ENCODE results near the gene MEGF6.

MEGF6 gene

DNA sequence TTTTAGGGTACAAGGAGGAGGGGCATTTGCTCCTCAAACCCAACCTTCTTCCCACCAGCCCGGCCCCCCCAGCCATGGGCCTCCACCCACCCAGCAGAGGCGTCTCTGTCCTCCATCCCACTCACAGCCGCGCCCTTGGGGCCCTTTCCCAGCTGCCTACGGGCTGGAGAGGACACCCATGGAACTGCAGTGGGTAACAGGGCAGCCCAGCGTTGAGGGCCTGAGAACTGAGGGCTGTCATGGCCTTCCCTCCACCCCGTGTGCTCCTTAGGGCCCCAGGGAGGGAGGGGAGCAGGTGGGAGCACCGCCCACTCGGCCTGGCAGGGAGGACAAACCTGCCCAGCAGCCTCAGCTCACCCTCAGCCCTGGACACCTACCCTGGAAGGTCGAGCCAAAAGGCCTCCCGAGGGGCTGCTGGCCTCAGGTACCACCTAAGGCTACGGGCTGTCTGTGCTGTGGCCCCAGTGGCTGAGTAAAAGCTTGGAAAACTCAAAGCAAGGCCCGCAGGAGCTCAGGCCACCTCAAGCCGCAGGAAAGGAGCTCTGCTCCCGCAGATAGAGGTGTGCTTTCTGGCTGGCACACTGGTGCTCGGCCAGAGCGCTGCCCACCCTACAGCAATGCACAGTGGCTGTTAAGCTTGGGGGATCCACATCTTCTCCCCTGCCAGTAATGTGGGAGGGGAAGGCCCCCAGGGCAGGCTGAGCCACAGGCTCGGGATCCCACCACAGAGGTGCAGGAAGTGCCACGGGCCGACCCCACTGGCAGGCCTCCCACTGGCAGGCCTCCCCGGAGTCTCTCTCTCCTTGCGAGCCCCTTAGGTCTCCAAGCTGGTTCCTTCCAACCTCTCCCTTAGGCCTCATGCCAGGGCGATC, 159.1 kb downstream of the MEGF6 start:
- H3K27ac ChIP-seq, result no peak overlapping the region
- intact Hi-C loops (cut with DNase I; ENCODE audit: low total_unique reads), result loop anchor here (2.0 to 10.0 kb wide), 3 partner anchors 33 to 273 kb away; no protein-coding TSS in a partner anchor
- no peaks in the 10 kb centered on the region for H3K36me3 ChIP-seq
- H3K4me3 ChIP-seq, result no peak overlapping the region
- peaks cover 0 to 52% of the 10 kb centered on the region in 2 donors for H3K27me3 ChIP-seq
- DNase-seq, result no peak
- TF ChIP-seq, protein P1, sequence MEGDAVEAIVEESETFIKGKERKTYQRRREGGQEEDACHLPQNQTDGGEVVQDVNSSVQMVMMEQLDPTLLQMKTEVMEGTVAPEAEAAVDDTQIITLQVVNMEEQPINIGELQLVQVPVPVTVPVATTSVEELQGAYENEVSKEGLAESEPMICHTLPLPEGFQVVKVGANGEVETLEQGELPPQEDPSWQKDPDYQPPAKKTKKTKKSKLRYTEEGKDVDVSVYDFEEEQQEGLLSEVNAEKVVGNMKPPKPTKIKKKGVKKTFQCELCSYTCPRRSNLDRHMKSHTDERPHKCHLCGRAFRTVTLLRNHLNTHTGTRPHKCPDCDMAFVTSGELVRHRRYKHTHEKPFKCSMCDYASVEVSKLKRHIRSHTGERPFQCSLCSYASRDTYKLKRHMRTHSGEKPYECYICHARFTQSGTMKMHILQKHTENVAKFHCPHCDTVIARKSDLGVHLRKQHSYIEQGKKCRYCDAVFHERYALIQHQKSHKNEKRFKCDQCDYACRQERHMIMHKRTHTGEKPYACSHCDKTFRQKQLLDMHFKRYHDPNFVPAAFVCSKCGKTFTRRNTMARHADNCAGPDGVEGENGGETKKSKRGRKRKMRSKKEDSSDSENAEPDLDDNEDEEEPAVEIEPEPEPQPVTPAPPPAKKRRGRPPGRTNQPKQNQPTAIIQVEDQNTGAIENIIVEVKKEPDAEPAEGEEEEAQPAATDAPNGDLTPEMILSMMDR (IDR thresholded peaks at IDR 0.05), result no peak
- H3K4me1 ChIP-seq, result peaks cover 0 to 21% (median 17%) of the 10 kb centered on the region in 4 donors
- H3K9me3 ChIP-seq, result no peaks in the 10 kb centered on the region

DNA sequence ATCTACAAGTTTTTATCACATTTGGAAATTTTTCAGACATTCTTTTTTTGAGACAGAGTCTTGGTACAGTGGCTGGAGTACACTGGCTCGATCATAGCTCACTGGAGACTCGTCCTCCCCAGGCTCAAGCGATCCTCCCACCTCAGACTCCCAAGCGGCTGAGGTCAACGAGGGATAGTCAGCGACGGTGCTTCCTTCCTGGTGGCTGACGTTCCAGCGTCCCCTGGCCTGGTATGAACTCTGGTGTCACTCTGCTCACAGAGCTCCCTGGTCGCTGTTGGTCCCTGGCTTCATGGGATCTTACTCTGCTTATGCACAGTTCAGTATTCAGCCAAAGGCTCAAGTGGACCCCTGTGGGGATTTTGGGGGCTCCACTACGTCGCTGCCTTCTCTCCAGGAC, 160.3 kb downstream of the MEGF6 start:
- TF ChIP-seq, protein P1 (IDR thresholded peaks at IDR 0.05), result no peak
- Histone ChIP-seq H3K36me3 (no peaks in the 10 kb centered on the region), H3K9me3 (peaks cover 0 to 4% (median 0%) of the 10 kb centered on the region in 3 donors), H3K27me3 (peaks cover 0 to 50% of the 10 kb centered on the region in 2 donors), H3K27ac (no peak overlapping the region), H3K4me1 (peaks cover 0 to 21% (median 17%) of the 10 kb centered on the region in 4 donors), H3K4me3 (no peak overlapping the region)
- intact Hi-C loops (cut with DNase I; ENCODE audit: low total_unique reads), result loop anchor here (5.0 to 10.0 kb wide), 2 partner anchors 166 to 274 kb away; no protein-coding TSS in a partner anchor
- DNase-seq, result no peak

DNA sequence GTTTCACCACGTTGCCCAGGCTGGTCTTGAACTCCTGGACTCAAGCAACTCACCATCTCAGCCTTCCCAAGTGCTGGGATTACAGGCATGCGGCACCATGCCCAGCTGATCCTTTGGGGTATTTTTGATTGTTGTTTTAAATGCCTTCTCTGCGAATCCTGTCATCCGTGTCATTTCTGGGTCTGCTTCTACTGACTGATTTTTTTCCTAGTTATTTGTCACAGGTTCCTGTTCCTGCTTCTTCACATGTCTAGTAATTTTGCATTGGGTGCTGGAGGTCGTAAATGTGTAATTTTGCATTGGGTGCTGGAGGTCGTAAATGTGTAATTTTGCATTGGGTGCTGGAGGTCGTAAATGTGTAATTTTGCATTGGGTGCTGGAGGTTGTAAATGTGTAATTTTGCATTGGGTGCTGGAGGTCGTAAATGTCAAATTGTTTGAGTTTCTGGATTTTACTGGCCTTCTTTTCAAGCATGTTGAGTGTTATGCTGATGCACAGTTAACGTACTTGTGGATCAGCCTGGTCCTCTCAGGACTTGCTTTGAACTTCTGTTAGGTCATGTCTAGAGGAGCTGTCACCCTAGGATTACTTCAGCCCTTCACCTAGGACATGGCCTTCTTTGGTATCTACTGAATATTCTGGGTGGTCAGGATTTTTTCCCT, 161.0 kb downstream of the MEGF6 start:
- TF ChIP-seq, protein P1 (IDR thresholded peaks at IDR 0.05), result no peak
- Histone ChIP-seq H3K27ac (no peak overlapping the region), H3K4me1 (peaks cover 0 to 21% (median 17%) of the 10 kb centered on the region in 4 donors), H3K36me3 (no peaks in the 10 kb centered on the region), H3K27me3 (peaks cover 0 to 43% of the 10 kb centered on the region in 2 donors), H3K4me3 (no peak overlapping the region), H3K9me3 (peaks cover 0 to 9% (median 3%) of the 10 kb centered on the region in 3 donors)
- DNase-seq, result no peak
- intact Hi-C loops (cut with DNase I; ENCODE audit: low total_unique reads), result loop anchor here (5.0 to 10.0 kb wide), 2 partner anchors 167 to 274 kb away; no protein-coding TSS in a partner anchor

DNA sequence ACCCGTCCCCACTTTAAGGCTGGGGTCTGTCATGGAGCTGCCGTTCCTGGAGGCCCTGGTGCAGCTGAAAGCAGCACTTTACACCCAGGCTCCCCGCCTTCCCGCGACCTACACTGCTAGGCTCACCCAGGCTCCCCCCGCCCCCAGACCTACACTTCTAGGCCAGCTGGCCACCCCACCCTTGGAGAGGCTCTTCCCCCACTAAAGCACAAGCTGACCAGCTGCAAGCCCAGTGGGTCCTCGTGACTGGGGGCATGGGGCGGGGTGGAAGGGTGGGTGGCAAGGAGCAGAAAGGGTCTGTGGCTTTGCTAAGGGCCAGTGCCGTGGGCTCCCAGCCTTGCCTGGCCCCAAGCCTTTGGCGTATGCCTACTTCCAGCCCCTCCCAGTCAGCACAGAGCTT, 166.6 kb downstream of the MEGF6 start:
- H3K4me3 ChIP-seq, result no peak overlapping the region
- H3K27me3 ChIP-seq, result peaks cover 0 to 13% of the 10 kb centered on the region in 2 donors
- intact Hi-C loops (cut with DNase I; ENCODE audit: low total_unique reads), result no loop called here
- H3K4me1 ChIP-seq, result no peaks in the 10 kb centered on the region
- peaks cover 0 to 9% (median 4%) of the 10 kb centered on the region in 3 donors for H3K9me3 ChIP-seq
- H3K36me3 ChIP-seq, result no peaks in the 10 kb centered on the region
- no peak overlapping the region for H3K27ac ChIP-seq
- DNase-seq, result no peak
- TF ChIP-seq, protein P1 (IDR thresholded peaks at IDR 0.05), result no peak

DNA sequence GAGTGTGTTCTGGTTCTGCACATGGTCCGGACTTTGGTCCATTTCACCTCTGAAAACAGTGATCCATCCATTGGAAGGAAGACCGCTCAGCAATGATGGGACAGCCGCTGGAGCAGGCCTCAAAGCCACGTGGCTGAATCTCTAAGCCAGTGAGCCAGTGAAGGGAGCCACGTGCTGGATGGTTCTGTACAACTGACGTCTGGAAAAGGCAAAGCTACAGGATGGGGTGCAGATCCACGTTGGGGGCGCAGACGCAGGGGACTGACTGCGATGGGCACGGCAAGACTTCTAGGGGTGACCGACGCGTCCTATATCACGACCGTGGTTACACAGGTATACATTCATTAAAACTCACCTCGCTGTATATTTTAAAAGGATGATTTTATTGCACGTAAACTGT, 167.0 kb downstream of the MEGF6 start:
- TF ChIP-seq, protein P1 (IDR thresholded peaks at IDR 0.05), result no peak
- peaks cover 0 to 13% of the 10 kb centered on the region in 2 donors for H3K27me3 ChIP-seq
- peaks cover 0 to 9% (median 4%) of the 10 kb centered on the region in 3 donors for H3K9me3 ChIP-seq
- no peaks in the 10 kb centered on the region for H3K36me3 ChIP-seq
- H3K4me1 ChIP-seq, result no peaks in the 10 kb centered on the region
- intact Hi-C loops (cut with DNase I; ENCODE audit: low total_unique reads), result no loop called here
- H3K4me3 ChIP-seq, result no peak overlapping the region
- DNase-seq, result no peak
- no peak overlapping the region for H3K27ac ChIP-seq
